T-helper 17 cell (primary cell): ENCODE data around the gene SHROOM2. TPM values are rescaled to one million over a fixed set of nuclear protein-coding genes. Genes with fewer than 3 reads are reported as not detected.
"Not testable (repeated sequence)": the region's sequence is repeated elsewhere in the genome, so short reads cannot be mapped to it uniquely, and the experiment has no call there.

ENCODE experiments used
- ATAC-seq: fragments of 150-1000 bp; cut with Tn5 transposase; 2 replicates; pipeline ENCODE4 v1.10.0; 2021; ENCODE audit warnings: mild to moderate bottlenecking, moderate library complexity
- DNase-seq, 3 donors: peaks; one replicate each; pipeline versions ENCODE4 v3.0.0 to v3.0.0-alpha.2; 2020 to 2021
- H3K9me3 ChIP-seq: one replicate; pipeline ENCODE4 v1.7.0; 2013; ENCODE audit warnings: low read length, mild to moderate bottlenecking; ENCODE audit not compliant: control insufficient read depth, poor library complexity, severe bottlenecking
- H3K27ac Mint-ChIP-seq: one replicate; pipeline ENCODE4 v1.8.0; 2022; ENCODE audit warnings: mild to moderate bottlenecking, moderate library complexity, mixed read lengths
- H3K27me3 Mint-ChIP-seq: one replicate; pipeline ENCODE4 v1.8.0; 2022; ENCODE audit warnings: mixed read lengths
- H3K36me3 Mint-ChIP-seq: one replicate; pipeline ENCODE4 v1.8.0; 2022; ENCODE audit warnings: low read depth, mixed read lengths
- H3K4me1 Mint-ChIP-seq: one replicate; pipeline ENCODE4 v1.8.0; 2022; ENCODE audit warnings: mild to moderate bottlenecking, mixed read lengths
- H3K4me3 Mint-ChIP-seq: one replicate; pipeline ENCODE4 v1.8.0; 2022; ENCODE audit warnings: mild to moderate bottlenecking, moderate library complexity, mixed read lengths
- total RNA-seq, 4 donors: library from RNA in 2 of 4; stranded (reverse) in 2 of 4; gene quantifications; one replicate each; pipeline ENCODE4 v1.2.3 and lab custom pipeline; 2022 to 2026

Gene SHROOM2
- total RNA-seq, 2 donors from 2014 or later: not detected

GRCh38 chrX:9856588-9856987 is 70.4 kb downstream of the SHROOM2 start:
- no peaks in the 10 kb centered on the region for H3K9me3 ChIP-seq
- Mint-ChIP-seq H3K27me3 (peaks cover 10% of the 10 kb centered on the region), H3K36me3 (no peaks in the 10 kb centered on the region), H3K4me3 (no peak overlapping the region), H3K27ac (no peak overlapping the region), H3K4me1 (peaks cover 3% of the 10 kb centered on the region)
- DNase-seq: no peak
- no peak for ATAC-seq

GRCh38 chrX:9857575-9858474 is 71.6 kb downstream of the SHROOM2 start:
- ATAC-seq (no peak), DNase-seq (no peak)
- peaks cover 13% of the 10 kb centered on the region for H3K27me3 Mint-ChIP-seq
- H3K27ac Mint-ChIP-seq: no peak overlapping the region
- H3K4me3 Mint-ChIP-seq: no peak overlapping the region
- no peaks in the 10 kb centered on the region for H3K36me3 Mint-ChIP-seq
- no peaks in the 10 kb centered on the region for H3K9me3 ChIP-seq
- peaks cover 3% of the 10 kb centered on the region for H3K4me1 Mint-ChIP-seq

GRCh38 chrX:9858684-9859083 is 72.5 kb downstream of the SHROOM2 start:
- H3K4me1 Mint-ChIP-seq, H3K9me3 ChIP-seq, H3K27ac Mint-ChIP-seq, H3K27me3 Mint-ChIP-seq, H3K4me3 Mint-ChIP-seq, ATAC-seq, H3K36me3 Mint-ChIP-seq, DNase-seq: not testable (repeated sequence)

GRCh38 chrX:9859711-9860555 is 73.7 kb downstream of the SHROOM2 start:
- Mint-ChIP-seq H3K27ac (no peak overlapping the region), H3K4me1 (peaks cover 3% of the 10 kb centered on the region), H3K27me3 (peaks cover 5% of the 10 kb centered on the region), H3K36me3 (no peaks in the 10 kb centered on the region), H3K4me3 (no peak overlapping the region)
- H3K9me3 ChIP-seq: no peaks in the 10 kb centered on the region
- no peak for ATAC-seq
- DNase-seq: no peak

GRCh38 chrX:9860826-9861225 is 74.6 kb downstream of the SHROOM2 start:
- DNase-seq (no peak), ATAC-seq (no peak)
- no peak overlapping the region for H3K27ac Mint-ChIP-seq
- peaks cover 5% of the 10 kb centered on the region for H3K27me3 Mint-ChIP-seq
- H3K36me3 Mint-ChIP-seq: no peaks in the 10 kb centered on the region
- no peak overlapping the region for H3K4me3 Mint-ChIP-seq
- no peaks in the 10 kb centered on the region for H3K9me3 ChIP-seq
- H3K4me1 Mint-ChIP-seq: peaks cover 3% of the 10 kb centered on the region

GRCh38 chrX:9861711-9862110 is 75.5 kb downstream of the SHROOM2 start:
- Mint-ChIP-seq H3K4me1 (peaks cover 3% of the 10 kb centered on the region), H3K4me3 (no peak overlapping the region), H3K36me3 (no peaks in the 10 kb centered on the region), H3K27me3 (peaks cover 9% of the 10 kb centered on the region), H3K27ac (no peak overlapping the region)
- DNase-seq (no peak), ATAC-seq (no peak)
- no peaks in the 10 kb centered on the region for H3K9me3 ChIP-seq

- ATAC-seq (no peak), DNase-seq (no peak)
- peaks cover 3% of the 10 kb centered on the region for H3K4me1 Mint-ChIP-seq
- H3K4me3 Mint-ChIP-seq: no peak overlapping the region
- peaks cover 17% of the 10 kb centered on the region for H3K27me3 Mint-ChIP-seq
- H3K9me3 ChIP-seq: no peaks in the 10 kb centered on the region
- H3K36me3 Mint-ChIP-seq: no peaks in the 10 kb centered on the region
- H3K27ac Mint-ChIP-seq: no peak overlapping the region
Observed at GRCh38 chrX:9862525-9862924, 76.3 kb downstream of the SHROOM2 start.

GRCh38 chrX:9862953-9863352 is 76.7 kb downstream of the SHROOM2 start:
- peak overlapping the region; percentile 19 for H3K4me3 Mint-ChIP-seq
- peaks cover 3% of the 10 kb centered on the region for H3K4me1 Mint-ChIP-seq
- no peak for DNase-seq
- H3K27ac Mint-ChIP-seq: no peak overlapping the region
- H3K9me3 ChIP-seq: no peaks in the 10 kb centered on the region
- ATAC-seq: no peak
- no peaks in the 10 kb centered on the region for H3K36me3 Mint-ChIP-seq
- H3K27me3 Mint-ChIP-seq: peaks cover 21% of the 10 kb centered on the region

GRCh38 chrX:9864011-9864410 is 77.8 kb downstream of the SHROOM2 start:
- Mint-ChIP-seq H3K4me1 (peaks cover 3% of the 10 kb centered on the region), H3K4me3 (no peak overlapping the region), H3K27me3 (peaks cover 21% of the 10 kb centered on the region), H3K36me3 (no peaks in the 10 kb centered on the region), H3K27ac (no peak overlapping the region)
- H3K9me3 ChIP-seq: no peaks in the 10 kb centered on the region
- ATAC-seq: no peak
- no peak for DNase-seq

- no peaks in the 10 kb centered on the region for H3K4me1 Mint-ChIP-seq
- H3K27me3 Mint-ChIP-seq: peaks cover 21% of the 10 kb centered on the region
- no peak for DNase-seq
- ATAC-seq: no peak
- H3K27ac Mint-ChIP-seq: no peak overlapping the region
- H3K9me3 ChIP-seq: no peaks in the 10 kb centered on the region
- H3K4me3 Mint-ChIP-seq: no peak overlapping the region
- H3K36me3 Mint-ChIP-seq: no peaks in the 10 kb centered on the region
Observed at GRCh38 chrX:9865804-9866472, 79.7 kb downstream of the SHROOM2 start.

GRCh38 chrX:9866633-9867032 is 80.4 kb downstream of the SHROOM2 start:
- H3K9me3 ChIP-seq: no peaks in the 10 kb centered on the region
- Mint-ChIP-seq H3K27ac (no peak overlapping the region), H3K27me3 (peaks cover 19% of the 10 kb centered on the region), H3K4me3 (no peak overlapping the region), H3K4me1 (no peaks in the 10 kb centered on the region), H3K36me3 (no peaks in the 10 kb centered on the region)
- no peak for ATAC-seq
- no peak for DNase-seq

GRCh38 chrX:9867226-9867625 is 81.0 kb downstream of the SHROOM2 start:
- no peaks in the 10 kb centered on the region for H3K4me1 Mint-ChIP-seq
- no peak for DNase-seq
- H3K4me3 Mint-ChIP-seq: no peak overlapping the region
- H3K9me3 ChIP-seq: no peaks in the 10 kb centered on the region
- H3K27me3 Mint-ChIP-seq: peaks cover 16% of the 10 kb centered on the region
- ATAC-seq: no peak
- H3K27ac Mint-ChIP-seq: no peak overlapping the region
- no peaks in the 10 kb centered on the region for H3K36me3 Mint-ChIP-seq

- no peak for DNase-seq
- Mint-ChIP-seq H3K36me3 (no peaks in the 10 kb centered on the region), H3K27ac (no peak overlapping the region), H3K4me3 (no peak overlapping the region), H3K27me3 (peaks cover 16% of the 10 kb centered on the region), H3K4me1 (no peaks in the 10 kb centered on the region)
- H3K9me3 ChIP-seq: no peaks in the 10 kb centered on the region
- no peak for ATAC-seq
Observed at GRCh38 chrX:9867753-9868152, 81.5 kb downstream of the SHROOM2 start.
